Left kidney (tissue), 2 donors: Measurements from ENCODE around the gene MT1H. TPM values are rescaled to one million over a fixed set of nuclear protein-coding genes. Genes with fewer than 3 reads are reported as not detected.
A peak's percentile ranks its signal among the peaks of the same experiment; 100 is the strongest.

Experiments
- DNase-seq: peaks from one replicate; pipeline ENCODE4 v3.0.0-alpha.2; 2013
- polyA plus RNA-seq: library from polyadenylated mRNA; unstranded; fragments of 120-200 nt; gene quantifications from one replicate; pipeline ENCODE4 v1.2.1, GENCODE V29; 2013; ENCODE audit not compliant: insufficient read length

Gene MT1H
- polyA plus RNA-seq, 1 donor: 15.7 TPM

DNA sequence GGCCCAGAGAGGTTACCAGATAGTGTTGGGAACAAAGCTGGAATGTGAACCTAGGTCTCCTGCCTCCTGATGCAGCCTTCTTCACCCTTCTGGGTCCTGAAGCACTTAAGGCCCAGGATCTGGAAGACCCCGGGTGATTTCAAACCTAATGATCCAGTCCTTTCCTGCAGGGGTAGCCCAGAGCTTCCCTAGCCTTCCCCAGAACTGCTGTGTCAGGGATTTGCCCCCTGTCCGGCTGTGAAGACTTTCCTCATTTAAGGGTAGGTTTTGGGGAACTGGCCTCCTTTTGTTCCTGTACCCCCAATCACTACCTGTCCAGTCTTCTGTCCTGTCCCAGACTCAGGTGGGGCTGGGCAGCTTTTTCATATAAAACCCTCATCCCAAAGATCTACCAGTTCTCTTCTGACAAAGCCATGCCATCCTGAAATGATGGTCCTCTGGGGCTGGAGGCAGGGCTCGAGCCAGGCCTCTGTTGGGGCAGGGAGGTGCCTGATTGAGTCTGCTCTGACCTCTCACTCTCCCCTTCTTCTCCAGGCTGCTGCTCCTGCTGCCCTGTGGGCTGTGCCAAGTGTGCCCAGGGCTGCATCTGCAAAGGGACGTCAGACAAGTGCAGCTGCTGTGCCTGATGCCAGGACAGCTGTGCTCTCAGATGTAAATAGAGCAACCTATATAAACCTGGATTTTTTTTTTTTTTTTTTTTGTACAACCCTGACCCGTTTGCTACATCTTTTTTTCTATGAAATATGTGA is 14.0 kb downstream of the MT1H start:
- no peak for DNase-seq

DNA sequence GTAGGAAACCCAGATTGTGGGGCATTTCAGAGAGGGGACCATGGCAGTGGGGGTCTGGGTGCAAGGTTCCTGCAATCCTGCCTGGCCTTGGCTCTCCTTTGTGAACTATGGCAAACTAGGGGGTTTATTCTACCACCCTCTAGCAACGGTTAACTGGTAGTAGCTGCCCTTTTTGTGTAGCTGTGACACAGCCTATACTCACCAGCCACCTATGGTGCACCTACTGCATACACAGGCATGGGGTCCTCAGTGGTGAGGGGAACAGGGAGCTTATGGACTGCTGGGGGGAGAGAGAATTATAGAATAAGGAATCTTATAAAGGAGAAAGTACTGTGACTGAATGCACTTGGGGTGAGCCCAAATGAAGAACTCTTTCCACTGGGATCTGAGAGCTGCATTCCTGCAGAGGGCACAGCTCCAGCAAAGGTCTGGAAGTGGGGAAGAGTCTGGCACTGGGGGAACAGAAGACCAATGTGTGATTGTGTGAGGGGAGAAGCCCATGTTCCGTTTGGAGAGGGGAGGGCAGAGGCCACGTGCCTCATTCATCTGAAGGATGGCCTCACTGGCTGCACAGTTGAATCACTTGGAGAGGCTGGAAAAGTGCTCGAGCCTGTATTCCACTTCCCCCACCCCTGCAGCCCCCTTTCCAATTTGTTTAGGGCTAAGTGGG is 14.8 kb downstream of the MT1H start:
- DNase-seq: no peak

DNA sequence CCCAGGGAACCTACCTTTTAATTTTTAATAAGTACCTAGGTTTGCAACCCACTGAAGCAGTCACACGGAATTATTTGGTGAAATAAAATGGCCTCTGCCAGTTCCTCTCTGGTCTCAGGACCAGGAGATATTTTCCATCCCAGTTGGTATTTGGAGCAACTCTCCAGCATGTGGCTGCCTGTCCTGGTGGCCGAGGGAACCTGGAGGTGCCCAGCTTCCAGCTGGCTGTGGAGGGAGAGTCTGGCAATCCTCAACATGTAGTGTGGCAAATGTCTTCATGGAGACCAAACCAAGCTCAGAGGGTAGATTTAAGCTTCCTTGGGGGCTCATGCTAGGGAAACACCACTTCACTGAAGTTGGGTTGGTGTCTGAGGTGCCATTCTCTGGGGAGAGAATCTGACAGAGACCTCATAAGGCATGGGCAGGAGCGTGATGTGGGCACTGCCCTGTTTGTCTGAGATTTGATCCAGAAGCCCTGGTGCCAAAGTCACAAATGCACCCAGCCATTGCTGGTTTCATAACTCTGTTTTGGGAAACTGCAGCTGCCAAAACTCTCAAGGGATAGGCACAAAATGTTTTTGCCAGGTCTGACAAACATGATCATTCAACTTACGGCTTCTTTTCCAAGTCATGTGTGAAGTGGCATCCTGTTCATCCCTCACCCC is 15.4 kb downstream of the MT1H start:
- no peak for DNase-seq

DNA sequence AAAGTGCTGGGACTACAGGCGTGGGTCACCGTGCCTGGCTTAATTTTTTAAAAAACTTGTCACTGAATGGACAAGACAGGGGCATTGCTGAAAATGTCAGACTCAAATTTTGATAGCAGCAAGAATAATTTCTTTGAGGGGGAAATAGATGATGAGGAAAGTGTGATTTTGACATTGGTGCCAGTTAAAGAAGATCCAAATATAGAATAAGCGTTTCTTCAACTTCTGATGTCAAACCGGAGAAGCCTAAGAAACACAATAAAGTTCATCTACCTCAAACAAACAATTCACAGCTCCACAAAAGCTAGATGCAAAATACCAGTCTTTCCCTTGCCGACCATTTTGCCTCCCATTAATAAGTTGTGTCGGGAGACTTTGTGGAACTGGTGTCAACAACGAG is 17.1 kb downstream of the MT1H start:
- no peak for DNase-seq

DNA sequence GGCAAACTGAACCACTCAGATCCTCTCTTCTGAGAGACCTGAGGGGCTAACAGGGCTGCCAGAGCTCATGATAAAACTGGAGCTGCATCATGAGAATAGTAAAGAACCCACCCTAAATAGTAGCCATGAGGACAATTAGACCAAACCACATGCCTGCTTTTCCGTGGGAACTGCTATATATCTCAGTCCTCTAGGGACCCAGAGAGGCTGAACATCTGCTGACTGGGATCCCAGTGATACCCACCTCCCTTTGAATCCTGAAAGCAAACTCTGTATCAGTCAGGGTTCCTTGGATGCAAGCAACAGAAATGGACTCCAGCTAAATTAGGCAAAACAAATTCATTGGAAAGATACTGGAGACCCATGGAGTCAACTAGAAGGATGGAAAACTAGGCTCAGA is 19.1 kb downstream of the MT1H start:
- DNase-seq: no peak

DNA sequence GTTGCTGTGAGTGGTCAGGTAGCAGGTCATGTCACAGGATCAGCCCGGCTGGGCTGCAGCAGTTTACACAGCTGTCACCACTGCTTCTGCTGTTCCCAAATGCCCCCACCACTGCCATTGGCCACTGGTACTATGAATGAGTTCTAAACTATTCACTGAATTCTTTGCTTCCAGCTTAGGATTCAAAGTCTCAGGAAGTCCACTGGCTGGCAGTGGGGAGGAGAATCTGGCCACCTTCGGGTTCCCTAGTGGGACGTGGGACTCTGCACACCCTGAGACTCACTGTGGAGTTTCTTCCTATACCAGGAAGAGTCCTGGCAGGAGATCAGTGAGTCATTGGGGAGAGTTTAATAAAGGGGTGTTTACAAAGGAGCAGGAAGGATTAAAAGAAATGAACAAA is 19.6 kb downstream of the MT1H start:
- no peak for DNase-seq

DNA sequence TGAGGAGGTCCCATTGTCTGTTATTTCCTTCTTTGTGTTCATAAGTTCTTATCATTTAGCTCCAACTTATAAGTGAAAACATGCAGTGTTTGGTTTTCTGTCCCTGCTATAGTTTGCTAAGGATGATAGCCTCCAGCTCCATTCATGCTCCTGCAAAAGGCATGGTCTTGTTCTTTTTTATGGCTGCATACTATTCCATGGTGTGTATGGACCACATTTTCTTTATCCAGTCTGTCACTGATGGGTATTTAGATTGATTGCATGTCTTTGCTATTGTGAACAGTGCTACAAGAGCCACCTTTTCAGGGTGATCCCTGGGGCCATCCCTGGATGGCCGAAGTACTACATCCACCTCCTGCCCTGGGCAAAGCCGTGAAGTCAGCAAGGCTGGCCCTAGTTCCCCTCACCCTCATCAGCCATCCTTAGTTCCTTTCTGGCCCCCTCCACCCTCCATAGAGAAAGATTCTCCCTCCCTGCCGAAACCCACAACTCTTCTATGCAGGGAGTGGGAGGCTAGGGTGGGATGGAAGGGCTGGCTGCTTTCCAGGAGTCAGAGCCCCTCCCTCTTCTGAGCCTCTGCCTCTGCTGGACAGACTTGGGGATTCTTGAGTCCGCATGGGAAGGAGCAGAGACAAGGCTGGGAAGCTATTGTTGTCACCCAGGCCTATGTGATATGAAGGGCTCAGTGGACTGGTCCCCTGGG is 21.0 kb downstream of the MT1H start:
- no peak for DNase-seq

DNA sequence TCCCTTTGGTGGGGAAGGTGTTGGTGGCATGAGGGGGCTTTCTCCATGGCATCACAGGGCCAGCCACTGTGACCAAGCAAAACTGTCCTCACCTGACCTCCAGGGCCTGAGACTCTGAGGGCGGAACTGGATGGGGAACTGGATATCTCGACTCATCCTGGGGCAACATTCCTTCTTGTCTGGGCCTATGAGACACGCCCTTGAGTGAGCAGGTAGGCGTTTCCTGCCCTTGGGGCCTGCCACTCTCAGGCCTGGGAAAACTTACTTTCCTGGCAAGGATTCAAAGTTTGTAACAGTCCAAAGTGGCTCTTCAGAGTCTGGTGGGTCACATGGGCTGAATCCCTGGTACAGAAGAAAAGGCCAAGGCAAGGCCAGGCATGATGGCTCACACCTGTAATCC is 22.3 kb downstream of the MT1H start:
- DNase-seq: peak; percentile 26

DNA sequence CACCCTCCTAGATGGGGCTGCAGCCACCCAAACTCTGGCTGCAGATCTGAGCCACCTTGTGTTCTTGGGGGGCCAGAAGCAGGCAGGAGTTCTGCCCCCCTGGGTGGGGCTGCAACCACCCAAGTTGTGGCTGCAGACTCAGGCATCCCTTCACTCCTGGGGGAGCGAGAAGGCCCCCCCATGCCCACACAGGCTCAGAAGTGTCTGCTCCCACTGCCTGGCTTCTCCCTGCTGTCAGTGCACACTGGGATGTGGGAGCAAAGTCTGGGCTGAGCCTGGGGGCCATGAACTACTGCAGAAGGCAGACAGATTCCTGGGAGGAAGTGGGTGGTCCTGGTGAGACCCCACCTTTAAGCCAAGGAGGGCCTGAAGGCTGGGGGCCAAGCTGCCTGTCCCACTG is 25.6 kb downstream of the MT1H start:
- DNase-seq: no peak

DNA sequence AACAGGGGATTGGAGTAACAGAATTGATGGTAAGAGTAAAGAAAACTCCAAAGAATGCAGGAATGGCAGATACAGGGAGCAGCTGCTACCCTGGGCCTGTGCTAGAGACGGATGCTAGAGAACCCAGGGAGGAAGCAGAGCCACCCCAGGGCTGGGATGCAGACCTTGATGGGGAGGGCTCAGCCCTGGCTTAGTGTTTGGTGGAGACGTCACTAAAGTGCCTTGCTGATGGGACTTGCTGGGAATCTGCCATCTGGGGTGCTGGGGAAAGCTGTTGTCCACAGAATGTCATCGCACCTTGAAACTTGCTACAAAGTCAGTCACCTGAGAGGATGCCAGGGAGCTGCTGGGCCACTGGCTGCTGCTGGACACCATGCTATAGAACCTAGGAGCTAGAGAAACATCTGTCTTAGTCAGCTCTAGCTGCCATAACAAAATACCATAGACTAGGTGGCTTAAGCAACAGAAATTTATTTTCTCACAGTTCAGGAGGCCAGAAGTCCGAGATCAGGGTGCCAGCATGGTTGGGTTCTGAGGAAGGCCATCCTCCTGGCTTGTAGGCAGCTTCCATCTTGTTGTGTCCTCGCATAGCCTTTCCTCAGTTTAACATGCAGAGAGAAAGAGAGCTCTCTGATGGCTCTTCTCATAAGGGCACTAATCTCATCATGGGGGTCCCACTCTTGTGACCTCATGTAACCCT is 28.0 kb downstream of the MT1H start:
- no peak for DNase-seq

DNA sequence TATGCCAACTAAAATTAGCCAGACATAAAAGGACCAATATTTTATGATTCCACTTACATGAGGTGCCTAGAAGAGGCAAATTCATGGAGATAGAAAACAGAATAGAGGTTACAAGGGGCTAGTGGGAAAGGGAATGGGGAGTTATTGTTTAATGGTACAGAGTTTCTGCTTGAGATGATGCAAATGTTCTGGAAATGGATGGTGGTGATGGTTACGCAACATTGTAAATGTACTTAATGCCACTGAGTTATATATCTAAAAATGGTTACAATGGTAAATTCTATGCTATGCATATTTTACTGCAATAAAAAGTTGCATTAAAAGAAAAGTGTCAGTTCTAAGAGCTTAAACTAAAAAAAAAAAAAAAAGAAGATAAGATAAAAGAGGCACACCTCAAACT is 30.6 kb downstream of the MT1H start:
- no peak for DNase-seq

DNA sequence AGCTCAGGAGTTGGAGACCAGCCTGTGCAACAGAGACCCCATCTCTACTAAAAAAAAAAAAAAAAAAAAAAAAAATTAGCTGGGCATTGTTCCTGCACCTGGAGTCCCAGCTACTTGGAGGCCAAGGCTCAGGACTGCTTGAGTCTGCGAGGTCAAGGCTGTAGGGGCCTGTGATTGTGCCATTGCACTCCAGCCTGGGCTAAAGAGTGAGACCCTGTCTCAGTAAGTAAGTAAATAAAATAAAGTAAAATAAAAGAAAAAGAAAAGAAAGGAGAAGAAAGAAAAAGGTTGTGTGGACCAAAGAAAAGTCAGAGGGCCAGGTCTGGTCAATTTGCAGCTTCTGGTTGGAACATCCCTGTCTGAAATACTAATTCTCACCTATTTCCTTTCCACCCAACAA is 31.0 kb downstream of the MT1H start:
- no peak for DNase-seq

DNA sequence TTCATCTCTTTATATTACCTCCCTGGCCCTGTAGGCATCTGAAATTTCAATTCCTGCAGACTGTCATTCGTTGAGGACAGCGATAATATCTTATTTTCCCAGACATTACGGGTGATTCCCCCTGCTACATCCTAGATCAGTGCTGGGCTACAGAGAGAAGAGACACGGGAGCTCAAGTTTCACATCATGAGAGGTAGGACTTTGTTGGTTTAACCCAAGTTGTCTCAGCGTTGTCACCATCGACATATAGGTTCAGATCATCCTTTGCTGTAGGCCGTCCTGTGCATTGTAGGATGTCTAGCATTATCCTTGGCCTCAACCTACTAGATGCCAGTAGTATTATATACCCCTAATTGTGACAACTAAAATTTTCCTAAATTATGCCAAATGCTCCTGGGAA is 31.9 kb downstream of the MT1H start:
- DNase-seq: no peak

DNA sequence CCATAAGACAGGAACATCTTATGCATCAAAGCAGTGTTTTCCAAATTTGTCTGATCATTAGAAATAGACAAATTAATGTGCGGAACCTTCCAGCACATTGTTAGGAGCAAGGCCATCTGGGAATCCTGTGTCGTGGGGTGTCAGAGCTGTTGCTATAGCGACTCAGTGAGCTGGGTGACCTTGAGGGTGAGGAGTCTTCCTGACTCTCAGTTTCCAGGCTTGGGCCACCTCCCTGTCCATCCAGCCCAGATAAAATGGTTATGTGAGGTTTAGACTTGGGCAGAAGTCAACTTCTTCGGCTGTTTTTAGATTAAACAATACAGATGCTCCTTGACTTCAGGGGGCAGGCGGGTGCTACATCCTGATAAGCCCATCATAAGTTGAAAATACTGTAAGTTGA is 33.2 kb downstream of the MT1H start:
- DNase-seq: no peak

DNA sequence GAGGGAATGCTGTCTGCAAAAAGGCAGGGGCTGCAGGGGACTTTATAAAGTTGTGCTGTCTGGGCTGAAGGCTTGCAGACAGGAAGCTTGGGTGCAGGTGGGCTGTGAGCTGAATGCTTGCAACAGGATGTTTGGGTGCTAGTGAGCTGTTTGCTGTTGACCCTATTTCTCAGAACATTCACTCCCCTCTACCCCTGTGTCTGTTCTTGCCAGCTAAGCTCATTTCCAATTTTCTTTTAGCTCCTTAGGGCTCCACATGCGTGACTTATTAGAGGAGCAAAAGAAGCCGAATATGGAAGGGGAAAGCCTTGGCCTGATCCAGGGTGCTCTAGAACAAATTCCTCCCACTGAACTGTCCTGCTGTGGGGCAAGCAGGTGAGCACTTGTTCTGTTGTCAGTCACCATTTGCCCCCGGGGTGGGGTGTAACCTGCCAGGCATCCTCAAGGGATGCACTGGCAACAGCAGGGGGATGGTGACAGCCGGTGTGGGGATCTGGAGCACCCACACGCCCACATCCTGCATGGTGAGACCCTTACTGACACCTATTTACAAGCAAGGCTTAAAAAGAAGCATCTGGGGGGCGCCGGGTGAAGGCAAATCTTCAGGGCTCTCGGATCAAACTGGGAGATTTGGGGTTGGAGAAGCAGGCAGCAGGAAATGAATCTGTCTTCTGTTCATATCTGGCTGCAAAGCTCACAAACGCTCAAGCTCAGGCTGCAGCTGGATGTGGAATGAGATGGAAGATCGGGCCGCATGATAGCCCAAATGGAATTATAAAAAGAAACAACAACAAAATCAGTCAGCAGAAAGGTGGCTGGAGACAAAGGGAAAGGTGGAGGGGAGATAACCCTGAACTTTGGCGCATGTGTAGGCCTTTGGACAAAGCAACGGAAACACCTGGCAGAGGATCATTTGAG is 39.2 kb downstream of the MT1H start:
- DNase-seq: no peak

DNA sequence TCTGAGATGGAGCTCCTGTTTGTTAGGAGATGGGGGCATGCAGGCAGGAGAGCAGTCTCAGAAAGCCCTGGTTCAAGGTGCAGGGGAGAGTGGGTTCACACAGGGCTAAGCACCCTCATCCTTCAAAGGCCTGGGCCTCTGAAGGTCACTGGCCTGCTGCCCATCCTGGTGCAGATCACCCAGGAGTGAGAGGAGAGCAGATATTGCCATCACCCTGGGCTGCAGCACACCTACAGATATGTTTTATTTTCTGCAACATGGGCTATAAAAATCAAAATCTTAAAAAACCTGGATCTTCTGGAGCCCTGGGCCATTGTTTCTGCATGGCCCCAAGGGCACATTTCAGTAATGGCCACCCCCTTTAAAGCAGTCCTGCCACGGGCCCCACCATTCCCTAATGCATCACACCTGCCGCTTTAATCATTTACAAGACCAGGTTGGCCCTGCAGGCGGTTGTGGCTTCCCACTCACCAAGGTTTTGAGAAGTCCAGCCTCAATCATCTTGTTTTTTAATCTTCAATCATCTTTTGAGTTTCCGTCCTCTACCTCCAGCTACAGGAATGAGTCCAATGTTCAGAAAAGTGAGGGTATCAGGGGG is 39.9 kb downstream of the MT1H start:
- DNase-seq: no peak

DNA sequence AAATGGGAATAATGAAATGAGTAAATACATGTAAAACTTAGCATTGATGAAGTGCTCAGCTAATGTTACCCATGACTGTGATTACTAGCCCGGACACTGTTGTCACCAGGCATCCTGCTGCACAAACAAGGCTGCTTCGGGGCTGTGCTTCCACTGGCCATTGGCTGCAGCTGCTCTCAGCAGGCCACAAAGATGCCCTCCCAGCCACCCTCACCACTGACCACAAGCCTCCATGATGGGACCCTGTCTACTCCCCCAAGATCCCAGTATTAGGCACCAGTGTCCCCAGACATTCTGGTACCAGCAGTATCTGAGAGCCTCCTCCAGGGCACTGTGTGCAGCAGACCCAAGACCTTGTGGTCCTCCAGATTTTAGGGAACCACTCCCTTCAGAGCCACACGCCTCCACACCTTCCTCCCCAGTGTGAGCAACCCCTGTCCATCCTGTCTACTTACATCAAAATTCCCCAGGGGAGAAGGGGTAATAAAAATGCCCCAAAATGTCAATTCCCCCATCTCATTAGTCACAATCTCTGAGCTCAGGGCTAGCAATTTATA is 40.6 kb downstream of the MT1H start:
- no peak for DNase-seq

DNA sequence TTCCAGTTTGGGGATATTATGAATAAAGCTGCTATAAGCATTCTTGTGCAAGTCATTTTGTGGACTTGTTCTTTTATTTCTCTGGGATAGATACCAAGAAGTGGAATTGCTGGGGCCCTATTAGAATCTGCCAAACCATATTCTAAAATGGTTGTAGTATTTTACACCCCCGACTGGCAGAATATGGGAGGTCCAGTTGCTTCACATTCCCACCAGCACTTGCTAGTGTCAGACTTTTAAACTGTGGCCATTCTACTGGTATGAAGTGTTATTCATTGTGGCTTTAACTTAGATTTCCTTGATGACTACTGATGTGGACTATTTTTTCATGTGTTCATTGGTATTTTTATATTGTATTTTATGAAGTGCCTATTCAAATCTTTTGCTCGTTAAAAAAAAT is 42.2 kb downstream of the MT1H start:
- DNase-seq: no peak

DNA sequence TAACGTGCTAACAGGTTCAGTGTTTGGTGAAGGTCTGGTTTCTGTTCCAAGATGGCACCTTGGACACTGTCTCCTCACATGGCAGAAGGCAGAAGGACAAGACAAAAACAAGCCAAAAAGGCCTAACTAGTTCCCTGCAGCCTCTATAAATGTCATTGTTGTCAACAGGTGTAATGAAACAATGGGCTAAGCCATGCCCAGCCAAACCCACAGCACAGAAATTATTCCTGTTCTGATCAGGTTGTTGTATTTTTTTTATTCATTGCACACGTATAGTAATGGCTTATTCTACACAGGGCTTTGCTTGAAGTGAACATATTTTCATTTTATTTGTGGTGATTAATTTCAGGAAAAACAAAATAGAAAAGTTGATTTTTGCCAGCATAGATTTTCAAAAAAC is 44.2 kb downstream of the MT1H start:
- no peak for DNase-seq

DNA sequence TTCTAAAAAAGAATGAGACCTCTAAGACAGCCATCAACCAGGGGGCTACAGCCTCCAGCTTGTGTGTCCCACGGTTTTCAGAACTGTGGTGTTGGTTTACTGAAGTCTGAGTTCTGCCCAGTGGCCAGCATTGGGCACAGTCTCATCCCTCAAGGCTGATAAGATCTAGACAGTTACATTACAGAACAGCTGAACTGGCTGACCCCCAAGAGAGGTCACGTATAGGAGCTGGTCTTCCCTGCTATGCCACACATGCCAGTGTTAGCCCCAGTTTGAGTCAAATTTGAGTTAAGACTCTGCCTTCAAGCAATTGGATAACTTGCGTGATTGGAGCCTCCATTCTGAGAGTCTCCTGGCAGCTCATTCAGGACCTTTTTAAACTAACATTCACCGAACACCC is 45.5 kb downstream of the MT1H start:
- DNase-seq: no peak
